Measurements from ENCODE around the gene ABCA2.
"Not testable (repeated sequence)": the region's sequence is repeated elsewhere in the genome, so short reads cannot be mapped to it uniquely, and the experiment has no call there.

ABCA2 gene

GRCh38 chr9:137064027-137064879 is 36.2 kb upstream of the ABCA2 start:
- DNase-seq = no peak

DNA sequence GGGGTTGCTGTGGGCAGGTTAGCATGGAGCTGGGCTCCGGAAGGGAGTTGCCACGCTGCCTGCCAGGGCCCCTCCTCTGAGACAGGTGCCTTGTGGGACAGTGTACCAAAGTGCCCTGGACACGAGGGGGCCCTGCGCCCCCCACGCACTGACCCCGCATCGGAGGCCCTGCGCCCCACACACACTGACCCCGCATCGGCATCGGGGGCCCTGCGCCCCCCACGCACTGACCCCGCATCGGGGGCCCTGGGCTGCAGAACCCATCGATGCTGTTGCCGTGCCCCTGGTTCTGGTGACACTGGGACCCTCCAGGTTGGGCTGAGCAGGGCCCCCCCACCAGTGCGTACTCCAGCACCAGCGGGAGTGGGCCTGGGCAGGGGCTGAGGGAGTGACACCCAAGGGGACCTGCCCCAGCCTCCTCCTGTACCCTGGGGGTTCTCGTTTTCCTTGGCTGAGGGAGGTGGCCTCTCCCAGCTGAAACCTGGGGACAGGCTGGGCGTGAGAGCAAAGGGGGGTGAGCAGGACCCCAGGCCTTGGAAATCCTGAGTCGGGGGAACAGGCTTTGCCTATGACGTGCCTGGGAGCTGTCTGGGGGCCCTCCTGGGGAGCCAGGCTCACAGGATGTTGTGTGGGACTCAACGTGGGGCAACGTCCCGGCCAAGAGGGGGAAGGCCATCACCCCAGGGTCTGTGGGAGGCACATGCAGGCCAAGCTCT is 35.4 kb upstream of the ABCA2 start:
- no peak for DNase-seq

DNA sequence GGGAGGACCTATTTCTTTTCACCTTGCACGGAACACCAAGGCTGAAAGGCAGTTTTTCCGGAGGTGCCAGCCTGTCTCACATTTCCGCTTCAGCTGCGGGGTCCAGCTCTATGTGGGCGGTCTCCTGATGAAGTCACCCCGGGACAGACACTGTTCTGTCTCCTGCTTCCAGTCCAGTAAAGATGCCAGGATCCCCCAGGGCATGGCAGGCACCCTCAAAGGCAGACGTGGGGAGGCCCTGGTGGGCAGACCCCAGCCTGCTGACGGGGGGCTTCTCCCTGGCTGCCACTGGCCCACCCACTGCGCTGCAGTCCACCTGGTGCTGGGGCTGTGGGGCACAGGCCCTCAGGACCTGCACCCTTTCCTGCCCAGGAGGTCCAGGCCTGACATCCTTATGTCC is 34.8 kb upstream of the ABCA2 start:
- DNase-seq = not testable (repeated sequence)

- no peak for DNase-seq
Observed at GRCh38 chr9:137062384-137062783, 34.3 kb upstream of the ABCA2 start.

GRCh38 chr9:137058521-137059234 is 30.6 kb upstream of the ABCA2 start:
- DNase-seq = peak; percentile 62

DNA sequence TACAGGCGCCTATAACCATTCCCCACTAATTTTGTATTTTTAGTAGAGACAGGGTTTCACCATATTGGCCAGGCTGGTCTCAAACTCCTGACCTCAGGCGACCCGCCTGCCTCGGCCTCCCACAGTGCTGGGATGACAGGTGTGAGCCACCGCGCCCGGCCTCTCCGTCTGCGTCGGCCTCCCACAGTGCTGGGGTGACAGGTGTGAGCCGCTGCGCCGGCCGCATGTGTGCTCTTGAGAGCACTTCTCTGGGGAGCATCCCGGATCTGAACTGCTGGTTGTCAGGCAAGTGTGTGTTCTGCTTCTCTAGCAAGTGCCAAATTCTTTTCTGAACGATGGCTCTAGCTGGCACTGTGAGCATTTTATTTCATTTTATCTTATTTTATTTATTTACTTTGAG is 29.5 kb upstream of the ABCA2 start:
- DNase-seq = peak; percentile 63

- no peak for DNase-seq
Observed at GRCh38 chr9:137056739-137057415, 28.8 kb upstream of the ABCA2 start.

- DNase-seq = peak; percentile 90
Observed at GRCh38 chr9:137055385-137056364, 27.6 kb upstream of the ABCA2 start.

DNA sequence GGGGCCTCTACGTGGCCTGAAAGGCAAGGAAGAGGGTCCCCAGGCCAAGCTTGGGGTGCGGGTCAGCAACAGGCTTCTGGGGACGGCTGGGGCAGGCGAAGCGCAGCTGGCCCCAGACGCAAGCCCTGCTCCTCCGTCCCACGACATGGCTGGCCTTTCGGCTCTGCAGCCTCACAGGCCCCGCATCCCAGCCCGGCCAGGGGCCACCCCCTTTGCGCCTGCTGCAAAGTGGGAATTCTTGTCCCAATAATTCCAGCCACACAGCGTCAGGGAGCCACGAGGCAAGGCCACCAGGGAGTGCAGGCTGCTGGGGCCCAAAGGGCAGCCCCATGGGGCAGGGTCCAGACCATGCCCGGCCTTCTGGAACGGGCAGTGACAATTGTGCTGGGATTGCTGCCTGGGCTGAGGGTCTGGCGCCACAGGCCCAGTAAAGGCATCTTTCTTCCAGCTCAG is 26.9 kb upstream of the ABCA2 start:
- no peak for DNase-seq

GRCh38 chr9:137053944-137054931 is 26.2 kb upstream of the ABCA2 start, which contains the start of gene ENTPD2:
Gene ENTPD2, minus strand, starts transcription at chr9:137054061. Its CDS starts 64 bp downstream, at chr9:137053997.
- peak; percentile 47 for DNase-seq

DNA sequence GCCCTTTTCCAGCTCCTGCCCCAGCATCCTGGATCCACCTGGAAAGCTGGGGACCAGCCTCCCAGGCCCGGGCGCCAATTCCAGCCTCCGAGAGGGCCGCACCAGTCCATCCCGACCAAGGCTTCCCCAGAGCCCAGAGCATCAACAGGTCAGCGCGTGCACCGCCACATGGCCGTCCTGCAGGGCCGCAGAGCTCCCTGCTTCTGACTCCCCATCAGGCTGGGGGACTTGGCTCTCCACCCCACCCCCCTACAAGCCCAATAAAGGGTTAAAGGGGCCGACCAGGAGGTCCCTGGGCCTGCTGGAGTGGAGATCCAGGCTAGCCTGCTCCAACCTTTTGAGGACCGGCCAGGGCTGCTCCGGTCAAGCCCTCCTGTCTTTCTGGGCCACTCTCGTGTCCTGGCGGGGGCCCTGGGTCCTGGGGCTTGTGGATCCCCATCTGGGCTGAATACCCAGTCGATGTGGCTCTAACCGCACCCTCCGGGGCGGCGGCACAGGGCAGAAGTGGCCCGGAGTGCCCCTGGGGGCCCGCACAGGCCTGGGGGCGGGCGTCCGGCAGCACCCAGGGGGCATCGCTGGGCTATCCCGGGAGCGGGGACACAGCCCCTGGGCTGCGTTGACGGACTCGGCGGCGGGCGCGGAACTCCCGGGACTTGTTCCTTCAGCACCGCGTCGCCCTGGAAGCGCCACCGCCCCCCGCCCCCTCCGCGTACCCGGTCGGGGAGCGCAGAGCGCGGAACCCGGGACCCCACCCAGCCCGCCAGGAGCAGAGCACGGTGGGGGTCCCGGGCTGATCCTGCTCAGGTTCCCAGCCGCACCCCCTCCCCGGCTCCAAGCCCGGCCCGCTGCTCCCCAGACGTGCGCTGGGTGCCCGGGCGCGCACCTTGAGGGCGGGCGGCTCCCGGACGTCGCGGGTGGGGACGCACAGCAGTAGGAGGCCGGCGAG is 25.2 kb upstream of the ABCA2 start:
- no peak for DNase-seq

DNA sequence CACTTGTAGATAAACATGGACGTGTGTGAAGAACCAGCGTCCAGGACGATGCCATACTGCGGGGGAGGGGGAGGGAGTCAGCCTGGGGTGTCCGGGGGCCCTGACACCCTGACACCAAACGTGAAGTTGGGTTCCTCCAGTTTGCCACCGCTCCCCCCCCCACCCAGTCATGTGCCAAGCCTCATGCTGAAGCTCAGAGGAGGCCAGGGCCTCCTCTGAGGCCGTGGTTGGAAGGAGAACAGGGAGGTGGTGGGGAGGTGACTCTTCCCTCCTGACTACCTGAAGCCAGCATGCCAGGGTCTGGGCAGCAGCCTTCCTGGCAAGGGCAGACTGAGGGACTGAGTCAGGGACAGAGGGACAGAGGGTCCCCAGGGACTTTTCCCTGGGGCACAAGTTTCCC is 24.3 kb upstream of the ABCA2 start:
- DNase-seq = no peak

DNA sequence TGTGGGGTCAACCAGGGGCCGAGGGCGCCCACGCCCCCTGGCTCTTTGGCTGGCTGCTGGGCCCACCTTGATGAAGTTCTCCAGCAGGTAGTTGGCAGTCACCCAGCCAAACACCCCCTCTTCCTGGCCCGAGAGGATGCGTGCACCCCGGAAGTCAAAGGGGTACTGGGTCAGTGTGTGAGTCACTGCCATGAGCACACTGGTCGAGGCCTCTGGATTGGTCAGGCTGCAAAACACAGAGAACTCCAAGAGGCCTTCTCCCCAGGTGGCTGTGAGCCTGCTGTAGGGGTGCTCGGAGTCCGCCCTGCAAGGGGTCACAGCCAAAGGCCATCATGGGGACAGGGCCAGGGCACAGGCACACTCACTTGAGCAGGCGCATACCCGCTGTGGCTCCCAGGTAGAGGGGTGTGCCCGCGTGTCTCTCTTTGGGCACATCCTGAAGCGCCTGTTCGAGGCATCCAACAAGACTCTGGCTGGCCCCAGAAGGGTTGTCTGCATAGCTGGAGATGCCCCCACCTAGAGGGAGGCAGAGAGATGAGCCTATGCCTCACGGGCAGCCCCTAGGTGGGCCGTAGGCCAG is 23.2 kb upstream of the ABCA2 start:
- DNase-seq = no peak

DNA sequence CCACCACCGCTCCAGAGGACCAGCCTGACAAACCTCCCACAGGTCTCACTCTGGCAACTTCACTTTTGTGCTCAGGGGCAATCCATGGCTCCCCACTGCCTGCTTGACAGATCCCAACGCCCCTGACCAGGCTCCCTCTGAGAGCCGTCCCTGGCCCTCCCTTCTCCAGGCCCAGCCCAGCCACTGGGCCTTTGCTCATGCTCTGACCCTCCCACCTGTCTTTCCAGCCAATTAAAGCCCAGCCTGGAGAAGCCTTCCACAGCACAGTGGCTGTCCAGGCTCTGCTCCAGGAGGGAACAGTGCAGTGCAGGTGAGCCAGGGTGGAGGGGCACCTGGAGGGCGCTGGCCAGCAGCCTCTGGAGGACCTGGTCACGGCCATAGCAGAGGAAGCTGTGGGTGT is 22.5 kb upstream of the ABCA2 start:
- no peak for DNase-seq

GRCh38 chr9:137049544-137050449 is 21.8 kb upstream of the ABCA2 start:
- peak; percentile 62 for DNase-seq

DNA sequence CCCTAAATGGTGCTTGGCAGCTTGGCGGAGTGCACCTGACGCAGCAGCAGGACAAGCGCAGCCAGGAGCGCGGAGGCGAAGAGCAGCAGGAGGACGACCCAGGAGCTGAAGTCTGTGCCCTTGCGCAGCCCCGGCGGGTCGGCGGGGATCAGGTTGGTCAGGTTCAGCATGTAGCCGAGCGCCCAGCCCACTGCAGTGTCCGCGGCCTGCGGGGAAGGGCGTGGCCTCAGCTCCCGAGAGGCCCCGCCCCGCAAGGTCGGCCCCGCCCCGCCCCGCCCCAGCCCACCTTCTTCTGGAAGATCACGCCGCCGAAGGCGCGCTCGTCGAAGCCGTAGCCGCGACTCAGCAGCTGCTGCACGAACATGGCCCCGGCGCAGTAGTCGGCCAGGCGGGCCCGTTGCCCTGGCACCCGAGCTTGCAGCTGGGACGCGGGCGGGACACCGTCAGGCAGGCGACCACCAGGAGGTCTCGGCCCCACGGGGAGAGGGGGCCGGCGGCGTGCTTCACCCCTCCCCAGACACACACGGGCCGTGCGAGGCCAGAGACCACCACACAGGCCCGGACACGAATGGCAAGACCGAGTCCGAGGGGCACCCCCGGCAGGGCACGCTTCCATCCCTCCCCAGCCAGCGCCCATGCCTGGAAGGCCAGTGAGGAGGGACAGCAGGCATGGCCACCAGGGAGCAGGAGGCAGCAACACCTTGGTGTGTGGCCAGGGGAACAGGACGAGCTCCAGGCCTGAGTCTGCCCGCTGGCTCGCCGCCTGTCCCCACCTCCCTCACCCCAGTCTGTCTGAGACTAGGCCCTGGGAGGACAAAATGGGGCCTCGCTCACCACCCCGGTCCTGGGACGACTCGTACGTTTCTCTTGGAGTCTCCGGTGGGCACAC is 20.9 kb upstream of the ABCA2 start:
- DNase-seq = no peak
